HEK293 (cell line): ENCODE data around the gene SOCS6.

Experiments
- ATF2 ChIP-seq: fragments of 450-650 bp; formaldehyde crosslinking; IDR thresholded peaks from 2 replicates; pipeline ENCODE4 v1.5.1; 2016; ENCODE audit warnings: missing biosample characterization, missing genetic modification characterization, low read depth
- BCL11B ChIP-seq: fragments of 450-650 bp; formaldehyde crosslinking; IDR thresholded peaks from 2 replicates; pipeline ENCODE4 v1.5.1; 2016; ENCODE audit warnings: low read depth, missing biosample characterization, missing genetic modification characterization
- MEIS1 ChIP-seq: sonication (generic); formaldehyde crosslinking; IDR thresholded peaks from 2 replicates; pipeline ENCODE4 v1.8.1; 2022; ENCODE audit warnings: missing genetic modification reagents, mild to moderate bottlenecking, borderline replicate concordance
- ZNF398 ChIP-seq: fragments of 450-650 bp; formaldehyde crosslinking; IDR thresholded peaks from 2 replicates; pipeline ENCODE4 v1.5.1; 2017; ENCODE audit warnings: missing biosample characterization, missing genetic modification characterization
- ZNF416 ChIP-seq: fragments of 450-650 bp; formaldehyde crosslinking; IDR thresholded peaks from 2 replicates; pipeline ENCODE4 v1.5.1; 2016; ENCODE audit warnings: missing biosample characterization, missing genetic modification characterization
- ZNF571 ChIP-seq: fragments of 450-650 bp; formaldehyde crosslinking; IDR thresholded peaks from 2 replicates; pipeline ENCODE4 v1.5.0; 2017; ENCODE audit warnings: missing biosample characterization, missing genetic modification characterization
- ZNF664 ChIP-seq: fragments of 450-650 bp; formaldehyde crosslinking; IDR thresholded peaks from 2 replicates; pipeline ENCODE4 v1.5.1; 2016; ENCODE audit warnings: missing biosample characterization, missing genetic modification characterization

The SOCS6 gene

DNA sequence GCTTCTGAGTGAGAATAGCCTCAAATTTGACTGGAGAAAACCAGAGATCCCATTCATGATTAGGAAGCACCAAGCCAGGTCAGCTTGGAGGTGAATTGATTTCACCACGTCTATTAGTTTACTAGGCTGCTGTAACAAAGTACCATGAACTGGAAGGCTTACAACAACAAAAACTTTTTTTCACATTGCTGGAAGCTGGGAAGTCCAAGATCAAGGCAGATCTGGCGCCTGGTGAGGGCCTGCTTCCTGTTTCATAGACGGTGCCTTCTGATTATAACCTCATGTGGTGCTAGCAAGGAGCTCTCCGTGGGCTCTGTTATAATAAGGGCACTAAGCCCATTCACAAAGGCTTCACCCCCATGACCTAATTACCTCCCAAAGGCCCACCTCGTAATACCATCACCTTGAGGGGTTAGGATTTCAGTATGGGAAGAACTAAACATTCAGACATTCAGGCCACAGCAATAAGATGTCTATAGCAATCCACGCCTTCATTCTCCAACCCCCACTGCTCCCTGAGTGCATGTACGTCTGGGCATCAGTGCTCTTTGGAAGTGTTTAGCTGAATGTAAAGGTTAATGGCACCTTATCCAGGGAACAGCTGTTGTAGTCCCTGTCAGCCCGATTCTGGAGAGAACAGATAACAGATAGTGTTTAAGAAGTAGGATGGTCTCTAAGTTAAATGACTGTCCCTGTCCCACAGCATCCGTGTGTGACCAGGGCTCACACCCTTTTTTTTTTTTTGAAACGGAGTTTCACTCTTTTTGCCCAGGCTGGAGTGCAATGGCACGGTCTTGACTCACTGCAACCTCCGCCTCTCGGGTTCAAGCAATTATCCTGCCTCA lies 89.2 kb downstream of the SOCS6 start (continued):
- TF ChIP-seq ZNF398 (tag by site-specific recombination), result no peak
- no peak for TF ChIP-seq ZNF416
- no peak for TF ChIP-seq ZNF571 (tag by site-specific recombination)
- no peak for TF ChIP-seq MEIS1 (CRISPR knock-in tag)
- no peak for TF ChIP-seq ZNF664 (tag by site-specific recombination)
- TF ChIP-seq ATF2 (tag by site-specific recombination), result no peak
- no peak for TF ChIP-seq BCL11B (tag by site-specific recombination)
